HepG2 (cell line): Measurements from ENCODE around the gene EEPD1. TPM values are rescaled to one million over a fixed set of nuclear protein-coding genes. Genes with fewer than 3 reads are reported as not detected.

Experiments
- ATAC-seq: fragments of 200-7000 bp; cut with Tn5 transposase; 3 replicates; pipeline ENCODE4 v1.9.1; 2020; ENCODE audit warnings: mild to moderate bottlenecking, moderate library complexity
- BruUV-seq: library from RNA; stranded (reverse); fragments of 400-500 nt; replicated peaks from 2 replicates; lab custom pipeline; 2021; lab: Mats Ljungman, UMichigan
- CTCF ChIA-PET: fragments of 300-600 bp; formaldehyde crosslinking; extraction: SDS; loops from one replicate; lab custom pipeline; 2021; ENCODE audit warnings: low total read pairs, inconsistent platforms, low intra/inter-chr PET ratio; lab: Yijun Ruan, JAX
- POLR2A ChIA-PET: fragments of 350-600 bp; sonication (Branson Sonifier 250); formaldehyde crosslinking; loops from one replicate; lab custom pipeline; 2020; ENCODE audit warnings: antibody characterized with exemption, inconsistent platforms; lab: Yijun Ruan, JAX
- DNase-seq: peaks from one replicate; pipeline ENCODE4 v3.0.0-alpha.2; 2015; ENCODE audit warnings: low spot score
- FAIRE-seq: peaks from 3 replicates; lab custom pipeline; 2011; peaks lifted over from hg19 to GRCh38; lab: Jason Lieb, UNC
- H2AFZ ChIP-seq: one replicate; pipeline ENCODE4 v1.6.1; 2011; ENCODE audit warnings: low read length, inconsistent platforms
- H3K27ac ChIP-seq: fragments of 300-600 bp; 3 replicates; pipeline ENCODE4 v1.8.0; 2011; ENCODE audit warnings: mixed run types, mild to moderate bottlenecking, mixed read lengths, low read length, inconsistent platforms; ENCODE audit not compliant: insufficient read depth; ENCODE audit errors: extremely low read length
- H3K27me3 ChIP-seq, 2 experiments: fragments of 200-600 bp in 1 of 2; 2 replicates in 1 of 2; 3 replicates in 1 of 2; pipeline versions ENCODE4 v1.6.0 to v1.8.0; 2011; ENCODE audit warnings: low read length in 2 of 2, mild to moderate bottlenecking in 2 of 2, moderate library complexity in 2 of 2, inconsistent platforms in 1 of 2; ENCODE audit not compliant: insufficient read depth in 2 of 2, control insufficient read depth in 1 of 2
- H3K36me3 ChIP-seq, 2 experiments: fragments of 200-600 bp in 1 of 2; replicated peaks in 1 of 2; 2 replicates in 1 of 2; 3 replicates in 1 of 2; pipeline versions ENCODE4 v1.5.1 to v1.8.0; 2011; ENCODE audit warnings: low read length in 2 of 2, inconsistent platforms in 1 of 2; ENCODE audit not compliant: insufficient read depth in 2 of 2, control insufficient read depth in 1 of 2
- H3K4me1 ChIP-seq: 2 replicates; pipeline ENCODE4 v1.5.1; 2012; ENCODE audit warnings: low read length, inconsistent platforms; ENCODE audit not compliant: insufficient read depth
- H3K4me2 ChIP-seq: 2 replicates; pipeline ENCODE4 v1.6.0; 2011; ENCODE audit warnings: low read depth, low read length, inconsistent platforms
- H3K4me3 ChIP-seq, 3 experiments: fragments of 200-600 bp in 1 of 3; sonication (generic), shearing (Covaris generic) in 1 of 3; replicated peaks in 1 of 3; 2 replicates each; pipeline ENCODE4 v1.5.1; 2011 to 2016; ENCODE audit warnings: low read length in 3 of 3, inconsistent platforms in 2 of 3, low read depth in 2 of 3, mild to moderate bottlenecking in 2 of 3, control low read depth in 1 of 3, mixed read lengths in 1 of 3; ENCODE audit not compliant: insufficient read depth in 1 of 3
- H3K79me2 ChIP-seq: one replicate; pipeline ENCODE4 v1.6.1; 2011; ENCODE audit warnings: low read length, inconsistent platforms; ENCODE audit not compliant: insufficient read depth
- H3K9ac ChIP-seq: 2 replicates; pipeline ENCODE4 v1.6.0; 2011; ENCODE audit warnings: mild to moderate bottlenecking, low read depth, low read length, inconsistent platforms; ENCODE audit not compliant: insufficient read depth
- H3K9me3 ChIP-seq: 2 replicates; pipeline ENCODE4 v1.5.1; 2012; ENCODE audit warnings: mild to moderate bottlenecking, low read length
- H4K20me1 ChIP-seq: 2 replicates; pipeline ENCODE4 v1.6.0; 2011; ENCODE audit warnings: inconsistent platforms, mild to moderate bottlenecking, low read length, moderate library complexity; ENCODE audit not compliant: insufficient read depth
- CEBPZ ChIP-seq: IDR thresholded peaks from 2 replicates; pipeline ENCODE4 v1.6.1; 2012; ENCODE audit warnings: low read length, improper control_type of control experiment
- E2F1 ChIP-seq: sonication (generic); formaldehyde crosslinking; IDR thresholded peaks from 2 replicates; pipeline ENCODE4 v1.5.0; 2020; ENCODE audit warnings: missing genetic modification reagents
- GABPA ChIP-seq, 2 experiments: IDR thresholded peaks; 2 replicates each; pipeline ENCODE4 v1.6.1; 2011 to 2016; ENCODE audit warnings: low read depth in 2 of 2, low read length in 1 of 2, missing biosample characterization in 1 of 2, missing genetic modification characterization in 1 of 2
- MED13 ChIP-seq: sonication (generic); formaldehyde crosslinking; IDR thresholded peaks from 2 replicates; pipeline ENCODE4 v1.5.0; 2020; ENCODE audit warnings: missing genetic modification reagents
- PHF5A ChIP-seq: IDR thresholded peaks from one replicate; pipeline ENCODE4 v1.6.1; 2018; ENCODE audit warnings: low read depth, missing genetic modification reagents; ENCODE audit not compliant: unreplicated experiment
- PITX1 ChIP-seq: sonication (generic); formaldehyde crosslinking; IDR thresholded peaks from 2 replicates; pipeline ENCODE4 v1.5.1; 2020; ENCODE audit warnings: mild to moderate bottlenecking, missing genetic modification reagents
- PRMT3 ChIP-seq: sonication (generic); formaldehyde crosslinking; IDR thresholded peaks from 2 replicates; pipeline ENCODE4 v1.8.1; 2022; ENCODE audit warnings: low read depth, mild to moderate bottlenecking, moderate library complexity, missing genetic modification reagents, borderline replicate concordance
- REPIN1 ChIP-seq: sonication (generic); formaldehyde crosslinking; IDR thresholded peaks from 2 replicates; pipeline ENCODE4 v1.8.0; 2022; ENCODE audit warnings: missing genetic modification reagents, low read depth, mild to moderate bottlenecking, borderline replicate concordance
- ZNF782 ChIP-seq: sonication (generic); formaldehyde crosslinking; IDR thresholded peaks from 2 replicates; pipeline ENCODE4 v1.4.0; 2020; ENCODE audit warnings: missing genetic modification reagents, mild to moderate bottlenecking, borderline replicate concordance
- WGBS: methylation state at CpG from one replicate; pipeline ENCODE4 v1.1.6; 2017; ENCODE audit warnings: low lambda C conversion rate; 5-methylcytosine and 5-hydroxymethylcytosine counted together
- in situ Hi-C: cut with HindIII; loops from 2 replicates; pipeline ENCODE4 v1.10.0; 2017; ENCODE audit warnings: low pct_unique_long_range_greater_than_20kb; ENCODE audit not compliant: extremely low pct_ligation_motif_present
- intact Hi-C: fragments of 100-400 bp; cut with micrococcal nuclease; formaldehyde crosslinking; loops from one replicate; pipeline ENCODE4 v1.10.0; 2022; ENCODE audit not compliant: unreplicated experiment
- polyA plus RNA-seq, 8 experiments: library from polyadenylated mRNA; depleted of rRNA in 3 of 8; stranded (reverse) in 7 of 8; unstranded in 1 of 8; fragments of >200 nt; fragmentation: Illumina TruSeq in 4 of 8; extraction: Trizol in 4 of 8; gene quantifications; 2 replicates each; pipeline versions ENCODE4 v1.2.1 to v1.2.3, GENCODE V29; 2011 to 2016; ENCODE audit warnings: low read depth in 4 of 8, missing spikeins in 1 of 8, mixed read lengths in 1 of 8; ENCODE audit not compliant: insufficient read depth in 1 of 8
- total RNA-seq, 5 experiments: library from RNA; depleted of rRNA; stranded (reverse); fragments of >200 nt; fragmentation: Illumina TruSeq; extraction: Trizol; gene quantifications; 2 replicates each; pipeline ENCODE4 v1.2.3, GENCODE V29; 2016; ENCODE audit warnings: low read depth in 1 of 5

EEPD1 gene
- total and polyA plus RNA-seq, 2 of the 13 experiments (the other 11 are each of a cell fraction or from before 2014, with no cell fraction given): 10.1 to 16.4 TPM

GRCh38 chr7:36253699-36254098 lies 100.6 kb downstream of the EEPD1 start:
- Histone ChIP-seq H3K79me2 (no peaks in the 10 kb centered on the region), H3K27me3 (no peaks in the 10 kb centered on the region), H2AFZ (no peak overlapping the region), H4K20me1 (no peaks in the 10 kb centered on the region), H3K4me2 (no peak overlapping the region), H3K27ac (no peak overlapping the region), H3K9me3 (no peaks in the 10 kb centered on the region), H3K4me3 (no peak overlapping the region), H3K4me1 (peaks cover 29% of the 10 kb centered on the region), H3K9ac (no peak overlapping the region), H3K36me3 (peaks cover 0 to 2% of the 10 kb centered on the region in 2 experiments; a peak in 2 of 5 replicates)
- TF ChIP-seq CEBPZ (no peak), ZNF782 (CRISPR knock-in tag) (no peak), PHF5A (CRISPR knock-in tag) (no peak), PITX1 (CRISPR knock-in tag) (no peak), E2F1 (no peak), GABPA (IDR thresholded peaks at IDR 0.05; ENCODE audit: low read depth, low read length) (no peak), GABPA (CRISPR knock-in tag; IDR thresholded peaks at IDR 0.05; ENCODE audit: low read depth) (no peak), PRMT3 (no peak), REPIN1 (CRISPR knock-in tag) (no peak), MED13 (CRISPR knock-in tag) (no peak)
- ChIA-PET POLR2A (no interaction called here), CTCF (no interaction called here)
- 94% methylated on average over 1 of the region's 1 CpG for WGBS
- BruUV-seq: no TSS peak
- FAIRE-seq (no peak), ATAC-seq (no peak), DNase-seq (no peak)
- intact Hi-C loops: no loop called here
- in situ Hi-C loops: no loop called here
